Common myeloid progenitor, CD34-positive (primary cell): ENCODE data around the gene MIR17HG. TPM values are rescaled to one million over a fixed set of nuclear protein-coding genes. Genes with fewer than 3 reads are reported as not detected.

Experiments
- CTCF ChIA-PET: fragments of 350-600 bp; sonication (Branson Sonifier 250); formaldehyde crosslinking; loops from one replicate; lab custom pipeline; 2021; ENCODE audit warnings: antibody characterized with exemption; lab: Charles Lee
- POLR2A ChIA-PET: fragments of 350-600 bp; sonication (Branson Sonifier 250); formaldehyde crosslinking; loops from one replicate; lab custom pipeline; 2021; ENCODE audit warnings: antibody characterized with exemption; lab: Charles Lee
- DNase-seq, 3 donors: peaks; one replicate each; pipeline versions ENCODE4 v3.0.0 to v3.0.0-alpha.2; 2013
- H3K27ac ChIP-seq, 2 experiments: 1 replicate in 1 of 2; 2 replicates in 1 of 2; pipeline ENCODE4 v1.7.0; 2013; ENCODE audit warnings: inconsistent platforms in 2 of 2, low read length in 2 of 2, mild to moderate bottlenecking in 2 of 2, low read depth in 1 of 2, moderate library complexity in 1 of 2; ENCODE audit not compliant: severe bottlenecking in 2 of 2, insufficient read depth in 1 of 2, poor library complexity in 1 of 2
- H3K27me3 ChIP-seq, 5 experiments: replicated peaks in 2 of 5; 1 replicate in 3 of 5; 2 replicates in 2 of 5; pipeline versions ENCODE4 v1.6.1 to v1.7.0; 2013; ENCODE audit warnings: low read length in 4 of 5, mild to moderate bottlenecking in 2 of 5, moderate library complexity in 2 of 5, inconsistent platforms in 1 of 5; ENCODE audit not compliant: insufficient read depth in 5 of 5, control insufficient read depth in 4 of 5
- H3K36me3 ChIP-seq, 4 experiments: 1 replicate in 2 of 4; 2 replicates in 2 of 4; pipeline versions ENCODE4 v1.6.1 to v1.7.0; 2013; ENCODE audit warnings: low read length in 3 of 4, control low read depth in 1 of 4, mild to moderate bottlenecking in 1 of 4; ENCODE audit not compliant: control insufficient read depth in 4 of 4, insufficient read depth in 4 of 4
- H3K4me1 ChIP-seq, 4 experiments: 1 replicate in 3 of 4; 2 replicates in 1 of 4; pipeline versions ENCODE4 v1.6.1 to v1.7.1; 2013; ENCODE audit warnings: low read length in 3 of 4, mild to moderate bottlenecking in 3 of 4, control low read depth in 1 of 4, inconsistent platforms in 1 of 4, moderate library complexity in 1 of 4; ENCODE audit not compliant: control insufficient read depth in 4 of 4, insufficient read depth in 4 of 4; ENCODE audit errors: control extremely low read depth in 1 of 4
- H3K4me3 ChIP-seq, 7 experiments: 1 replicate in 4 of 7; 2 replicates in 3 of 7; pipeline versions ENCODE4 v1.5.1 to v1.7.0; 2013; ENCODE audit warnings: mild to moderate bottlenecking in 7 of 7, low read length in 6 of 7, moderate library complexity in 6 of 7, inconsistent platforms in 2 of 7, low read depth in 2 of 7, control low read depth in 1 of 7; ENCODE audit not compliant: insufficient read depth in 4 of 7, control insufficient read depth in 1 of 7; ENCODE audit errors: extremely low read depth in 1 of 7
- H3K9me3 ChIP-seq, 5 experiments: 1 replicate in 4 of 5; 2 replicates in 1 of 5; pipeline versions ENCODE4 v1.6.1 to v1.7.1; 2013; ENCODE audit warnings: low read length in 4 of 5, mild to moderate bottlenecking in 2 of 5, inconsistent platforms in 1 of 5, low read depth in 1 of 5, moderate library complexity in 1 of 5; ENCODE audit not compliant: control insufficient read depth in 4 of 5, insufficient read depth in 2 of 5; ENCODE audit errors: control extremely low read depth in 1 of 5
- WGBS: methylation state at CpG from one replicate; pipeline ENCODE4 v1.1.5; 2013; ENCODE audit not compliant: insufficient coverage; 5-methylcytosine and 5-hydroxymethylcytosine counted together
- polyA plus RNA-seq: library from polyadenylated mRNA; unstranded; fragments of 120-200 nt; gene quantifications from one replicate; pipeline ENCODE4 v1.2.1, GENCODE V29; 2013

Gene MIR17HG
- 5.8 TPM for polyA plus RNA-seq

DNA sequence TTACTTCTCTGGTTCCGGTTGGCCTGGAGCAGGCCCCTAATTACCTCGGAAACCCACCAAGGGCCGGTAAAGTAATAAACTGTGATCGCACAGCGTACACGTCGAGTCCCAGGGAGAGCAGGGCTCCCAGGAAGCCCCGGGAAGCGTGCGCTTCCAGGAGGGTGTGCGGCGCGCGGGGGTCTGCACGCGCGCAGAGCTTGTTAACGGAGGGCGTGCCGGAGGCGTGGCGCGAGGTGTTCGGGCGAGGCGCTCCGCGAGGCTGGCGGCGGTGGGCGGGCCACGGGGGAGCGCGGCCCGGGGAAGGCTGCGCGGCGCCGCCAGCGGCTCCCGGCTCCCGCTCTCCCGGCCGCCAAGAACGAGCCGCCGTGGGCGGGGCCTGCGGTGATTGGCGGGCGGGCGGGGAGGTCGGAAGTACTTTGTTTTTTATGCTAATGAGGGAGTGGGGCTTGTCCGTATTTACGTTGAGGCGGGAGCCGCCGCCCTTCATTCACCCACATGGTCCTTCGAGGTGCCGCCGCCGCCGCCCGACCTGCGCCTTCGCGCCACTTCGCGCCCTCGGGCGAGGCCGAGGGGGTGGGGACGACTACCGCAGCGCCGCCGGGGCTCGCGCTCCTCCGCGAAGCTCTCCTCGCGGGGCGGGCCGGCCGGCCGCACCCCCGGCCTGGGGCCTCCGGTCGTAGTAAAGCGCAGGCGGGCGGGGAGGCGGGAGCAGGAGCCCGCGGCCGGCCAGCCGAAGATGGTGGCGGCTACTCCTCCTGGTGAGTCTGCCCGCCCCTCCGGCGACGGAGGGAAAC, at the start of gene MIR17HG:
MIR17HG (plus strand) TSS at position 486 of the 794 bp plus-strand sequence.
- POLR2A ChIA-PET = interaction anchor here (0.7 to 0.9 kb wide), 2 partner anchors 22 to 146 kb away, joined by 3 to 4 read pairs; no protein-coding TSS in a partner anchor
- CTCF ChIA-PET = interaction anchor here (0.6 to 2.2 kb wide), 2 partner anchors 20 to 34 kb away, joined by 3 to 12 read pairs; no protein-coding TSS in a partner anchor
- H3K9me3 ChIP-seq = no peaks in the 10 kb centered on the region
- H3K27me3 ChIP-seq = no peaks in the 10 kb centered on the region
- peaks cover 23 to 47% (median 34%) of the 10 kb centered on the region in 4 experiments for H3K4me1 ChIP-seq
- peak within 1 kb of the TSS; percentile 81 to 93 (median 86) for H3K4me3 ChIP-seq
- under 1% methylated on average over 82 of the region's 103 CpGs for WGBS
- peaks cover 12 to 31% (median 17%) of the 10 kb centered on the region in 4 experiments for H3K36me3 ChIP-seq
- peak within 1 kb of the TSS; percentile 64 to 92 for H3K27ac ChIP-seq
- peak; percentile 90 to 94 (median 93) for DNase-seq

DNA sequence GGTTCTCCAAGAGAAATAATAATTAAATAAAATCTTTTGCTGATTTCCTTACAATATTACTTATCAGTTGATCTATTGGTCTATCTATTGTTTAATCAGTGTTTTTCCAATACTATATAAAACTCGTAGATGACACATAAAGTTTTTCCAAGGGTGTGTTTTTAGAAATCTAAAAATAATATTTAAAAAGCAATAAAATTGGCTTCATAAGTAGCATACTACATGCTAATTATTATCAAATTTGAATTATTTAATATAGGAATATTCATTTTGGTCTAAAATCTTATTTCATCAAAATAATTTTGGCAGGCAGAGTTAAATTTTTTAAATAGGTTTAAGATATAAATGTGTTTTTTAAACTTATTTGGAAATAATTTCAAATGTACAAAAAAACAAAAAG, 49.4 kb upstream of the MIR17HG start:
- Histone ChIP-seq H3K27ac (no peak overlapping the region), H3K9me3 (no peaks in the 10 kb centered on the region), H3K4me3 (no peak overlapping the region), H3K27me3 (no peaks in the 10 kb centered on the region), H3K36me3 (no peaks in the 10 kb centered on the region), H3K4me1 (peaks cover 0 to 2% (median 0%) of the 10 kb centered on the region in 4 experiments)
- ChIA-PET POLR2A (no interaction called here), CTCF (no interaction called here)
- no CpG with 5 or more reads among the region's 1 CpG for WGBS
- no peak for DNase-seq

DNA sequence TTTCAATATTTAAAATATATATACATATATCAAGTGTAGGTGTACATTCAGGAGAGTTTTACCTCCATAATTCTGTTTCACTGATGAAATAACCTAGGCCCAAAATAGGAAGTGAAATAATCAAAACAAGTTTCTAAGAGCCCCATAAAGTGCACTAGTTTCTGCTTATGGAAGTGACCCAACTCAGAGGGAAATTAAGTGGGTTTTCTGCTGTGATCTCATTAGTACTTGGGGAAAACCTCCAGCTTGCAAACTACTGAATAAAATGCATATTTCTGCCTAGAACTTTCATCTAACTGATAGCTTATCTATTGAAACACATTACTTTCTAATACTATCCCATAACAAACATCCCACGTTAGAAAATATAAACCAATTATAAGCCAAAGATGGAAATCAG, 45.4 kb upstream of the MIR17HG start:
- no peak for DNase-seq
- Histone ChIP-seq H3K27ac (no peak overlapping the region), H3K27me3 (no peaks in the 10 kb centered on the region), H3K4me1 (peaks cover 0 to 5% (median 0%) of the 10 kb centered on the region in 4 experiments), H3K4me3 (no peak overlapping the region), H3K36me3 (no peaks in the 10 kb centered on the region), H3K9me3 (peaks cover 0 to 7% (median 0%) of the 10 kb centered on the region in 5 experiments)
- CTCF ChIA-PET = interaction anchor here (1.2 to 1.5 kb wide), 2 partner anchors 10 to 12 kb away, joined by 3 to 7 read pairs; no protein-coding TSS in a partner anchor
- WGBS = no CpG with 5 or more reads among the region's 1 CpG
- POLR2A ChIA-PET = no interaction called here

DNA sequence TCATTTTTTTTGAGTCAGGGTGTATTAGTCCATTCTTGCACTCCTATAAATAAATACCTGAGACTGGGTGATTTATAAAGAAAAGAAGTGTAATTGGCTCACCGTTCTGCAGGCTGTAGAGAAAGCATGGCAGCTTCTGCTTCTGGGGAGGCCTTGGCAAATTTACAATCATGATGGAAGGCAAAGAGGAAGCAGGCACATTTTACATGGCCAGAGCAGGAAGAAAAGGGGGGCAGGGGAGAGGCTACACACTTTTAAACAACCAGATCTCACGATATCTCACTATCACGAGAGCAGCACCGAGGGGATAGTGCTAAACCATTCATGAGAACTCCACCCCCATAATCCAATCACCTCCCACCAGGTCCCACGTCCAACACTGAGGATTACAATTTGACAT, 44.5 kb upstream of the MIR17HG start:
- H3K36me3 ChIP-seq = no peaks in the 10 kb centered on the region
- H3K27ac ChIP-seq = no peak overlapping the region
- ChIA-PET POLR2A (no interaction called here), CTCF (interaction anchor here (0.7 to 1.5 kb wide), 2 partner anchors 11 to 18 kb away, joined by 3 to 7 read pairs; no protein-coding TSS in a partner anchor)
- peaks cover 0 to 5% (median 0%) of the 10 kb centered on the region in 4 experiments for H3K4me1 ChIP-seq
- peak in 2 of 3 donors; percentile 51 to 59 for DNase-seq
- WGBS = 0% methylated on average over 1 of the region's 5 CpGs
- no peak overlapping the region for H3K4me3 ChIP-seq
- H3K9me3 ChIP-seq = peaks cover 0 to 7% (median 0%) of the 10 kb centered on the region in 5 experiments
- H3K27me3 ChIP-seq = no peaks in the 10 kb centered on the region

DNA sequence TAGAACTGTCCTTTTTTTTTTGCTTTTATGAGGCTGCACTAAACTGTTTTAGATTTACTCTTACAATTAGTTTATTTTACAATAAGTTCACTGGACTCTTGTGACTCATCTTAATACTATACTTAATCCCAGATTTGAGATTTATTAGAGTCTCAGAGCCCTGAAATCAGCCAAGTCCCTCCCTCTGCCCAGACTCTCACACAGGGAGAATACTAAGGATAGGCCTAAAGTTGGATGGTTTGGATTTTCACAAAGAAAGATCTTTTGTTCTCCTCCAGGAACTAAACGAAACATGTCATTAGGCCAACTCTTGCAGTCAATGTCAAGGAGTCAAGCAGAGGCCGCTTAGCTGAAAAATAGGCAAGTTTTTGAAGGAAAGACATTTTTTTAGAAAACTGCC, 42.7 kb upstream of the MIR17HG start:
- H3K9me3 ChIP-seq = peaks cover 0 to 7% (median 0%) of the 10 kb centered on the region in 5 experiments
- H3K36me3 ChIP-seq = no peaks in the 10 kb centered on the region
- CTCF ChIA-PET = no interaction called here
- WGBS = 90% methylated on average over 2 of the region's 2 CpGs
- no peak overlapping the region for H3K4me3 ChIP-seq
- H3K4me1 ChIP-seq = peaks cover 0 to 5% (median 0%) of the 10 kb centered on the region in 4 experiments
- DNase-seq = no peak
- no peaks in the 10 kb centered on the region for H3K27me3 ChIP-seq
- no peak overlapping the region for H3K27ac ChIP-seq
- POLR2A ChIA-PET = no interaction called here

DNA sequence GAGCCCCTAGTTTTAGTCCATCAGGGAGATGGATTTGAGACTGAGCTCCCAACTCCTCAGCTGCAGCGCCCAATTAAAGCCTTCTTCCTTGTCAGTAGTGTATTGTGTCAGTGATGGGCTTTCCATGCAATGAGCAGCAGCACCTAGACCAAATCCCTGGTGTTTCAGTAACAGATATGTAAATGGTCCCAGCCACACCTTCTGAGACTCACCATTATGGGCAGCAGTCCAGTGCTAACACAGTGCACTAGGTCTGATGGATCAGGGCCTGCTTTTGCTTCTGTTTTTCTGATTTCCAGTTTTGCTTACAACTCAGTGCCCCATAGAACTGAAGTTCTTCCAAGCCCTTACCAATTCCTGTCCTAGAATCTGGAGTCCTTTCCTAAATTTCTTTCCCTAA, 41.8 kb upstream of the MIR17HG start:
- POLR2A ChIA-PET = no interaction called here
- peaks cover 0 to 7% (median 0%) of the 10 kb centered on the region in 5 experiments for H3K9me3 ChIP-seq

DNA sequence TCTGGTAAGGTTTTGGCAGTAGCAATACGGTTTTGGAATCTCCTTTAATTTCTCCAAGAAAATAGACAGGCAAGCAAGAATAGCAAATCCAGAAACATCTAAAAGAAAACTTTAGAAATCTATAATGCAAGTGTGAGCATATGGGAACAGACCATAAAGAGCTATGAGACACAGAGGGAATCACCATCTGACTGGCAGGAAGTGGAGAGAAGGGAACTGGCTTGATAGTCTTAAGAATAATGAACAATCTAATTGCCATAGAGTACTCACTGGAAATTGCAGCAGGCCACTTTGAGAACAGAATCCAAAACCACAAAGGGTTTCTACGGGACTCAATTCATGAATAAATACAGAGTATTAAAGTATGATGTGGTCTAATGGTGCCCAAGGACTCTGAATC, 39.6 kb upstream of the MIR17HG start:
- Histone ChIP-seq H3K9me3 (peaks cover 0 to 7% (median 0%) of the 10 kb centered on the region in 5 experiments), H3K4me1 (peaks cover 0 to 12% (median 2%) of the 10 kb centered on the region in 4 experiments), H3K4me3 (no peak overlapping the region), H3K27ac (no peak overlapping the region), H3K27me3 (no peaks in the 10 kb centered on the region), H3K36me3 (no peaks in the 10 kb centered on the region)
- POLR2A ChIA-PET = no interaction called here
- DNase-seq = peak in 1 of 3 donors; percentile 17
- CTCF ChIA-PET = no interaction called here
- no CpG with 5 or more reads among the region's 2 CpGs for WGBS

More for the DNA sequence above, 41.8 kb upstream of the MIR17HG start:
- no peaks in the 10 kb centered on the region for H3K36me3 ChIP-seq
- H3K4me3 ChIP-seq = no peak overlapping the region
- H3K27me3 ChIP-seq = no peaks in the 10 kb centered on the region
- DNase-seq = no peak
- H3K27ac ChIP-seq = no peak overlapping the region
- 100% methylated on average over 1 of the region's 1 CpG for WGBS
- peaks cover 0 to 5% (median 0%) of the 10 kb centered on the region in 4 experiments for H3K4me1 ChIP-seq
- CTCF ChIA-PET = no interaction called here
